Panc1 (cell line): ENCODE results near the gene ATP6V1C2.

Experiments used
- POLR2AphosphoS5 ChIP-seq: IDR thresholded peaks from 2 replicates; pipeline ENCODE4 v1.6.1; 2012; ENCODE audit warnings: mild to moderate bottlenecking, low read depth, low read length, moderate library complexity
- TF ChIP-seq, protein P1 (sequence below): fragments of 450-650 bp; IDR thresholded peaks from 2 replicates; pipeline ENCODE4 v1.5.1; 2017; ENCODE audit warnings: mild to moderate bottlenecking
- TF ChIP-seq, protein P2 (sequence below), 2 experiments: IDR thresholded peaks; 2 replicates each; pipeline ENCODE4 v1.6.1; 2011 to 2012; ENCODE audit warnings: low read depth in 2 of 2, control low read depth in 1 of 2, low read length in 1 of 2, mild to moderate bottlenecking in 1 of 2, moderate library complexity in 1 of 2; ENCODE audit not compliant: insufficient read depth in 1 of 2

DNA sequence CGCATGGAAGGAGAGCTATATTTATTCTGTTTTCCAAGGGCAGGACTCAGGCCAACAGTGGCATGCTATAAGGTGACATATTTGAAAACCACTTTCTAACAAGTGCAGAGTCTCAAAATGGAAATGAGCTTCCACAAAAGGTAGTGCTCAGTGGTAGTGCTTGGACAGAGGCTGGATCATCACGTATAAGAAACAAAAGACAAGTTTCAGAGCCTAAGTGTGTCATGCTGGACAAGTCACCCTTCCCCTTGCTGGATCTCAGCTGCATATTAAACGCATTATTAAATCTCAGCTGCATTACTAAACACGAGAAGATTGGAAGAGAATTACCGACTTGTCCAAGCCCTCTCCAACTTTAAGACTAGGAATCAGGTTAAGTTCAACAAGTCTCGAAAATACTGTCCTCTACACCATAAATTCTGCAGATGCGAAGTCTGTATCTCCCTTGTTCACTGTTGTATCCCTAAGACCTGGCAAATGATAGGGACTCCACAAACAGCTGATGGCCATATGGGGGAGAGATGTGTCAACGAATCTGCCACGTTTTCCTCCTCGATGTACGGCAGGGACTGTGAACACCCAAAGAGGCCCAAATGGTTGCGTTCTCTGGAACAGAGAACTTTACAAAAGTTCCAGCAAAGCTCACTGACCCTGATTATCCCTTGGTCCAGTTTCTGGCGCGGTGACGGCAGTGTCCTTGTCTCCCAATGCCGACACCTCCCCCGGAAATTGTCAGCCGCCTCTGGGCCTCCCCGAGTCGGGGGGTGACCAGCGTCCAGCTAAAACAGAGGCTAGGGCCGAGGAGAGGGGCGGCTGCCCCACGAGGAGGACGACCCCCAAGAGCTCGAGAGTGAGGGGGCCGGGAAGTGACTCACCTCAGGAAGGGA is 32.3 kb upstream of the ATP6V1C2 start:
- TF ChIP-seq, protein P1, sequence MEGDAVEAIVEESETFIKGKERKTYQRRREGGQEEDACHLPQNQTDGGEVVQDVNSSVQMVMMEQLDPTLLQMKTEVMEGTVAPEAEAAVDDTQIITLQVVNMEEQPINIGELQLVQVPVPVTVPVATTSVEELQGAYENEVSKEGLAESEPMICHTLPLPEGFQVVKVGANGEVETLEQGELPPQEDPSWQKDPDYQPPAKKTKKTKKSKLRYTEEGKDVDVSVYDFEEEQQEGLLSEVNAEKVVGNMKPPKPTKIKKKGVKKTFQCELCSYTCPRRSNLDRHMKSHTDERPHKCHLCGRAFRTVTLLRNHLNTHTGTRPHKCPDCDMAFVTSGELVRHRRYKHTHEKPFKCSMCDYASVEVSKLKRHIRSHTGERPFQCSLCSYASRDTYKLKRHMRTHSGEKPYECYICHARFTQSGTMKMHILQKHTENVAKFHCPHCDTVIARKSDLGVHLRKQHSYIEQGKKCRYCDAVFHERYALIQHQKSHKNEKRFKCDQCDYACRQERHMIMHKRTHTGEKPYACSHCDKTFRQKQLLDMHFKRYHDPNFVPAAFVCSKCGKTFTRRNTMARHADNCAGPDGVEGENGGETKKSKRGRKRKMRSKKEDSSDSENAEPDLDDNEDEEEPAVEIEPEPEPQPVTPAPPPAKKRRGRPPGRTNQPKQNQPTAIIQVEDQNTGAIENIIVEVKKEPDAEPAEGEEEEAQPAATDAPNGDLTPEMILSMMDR, result no peak
- no peak for TF ChIP-seq POLR2AphosphoS5
- TF ChIP-seq, protein P2, sequence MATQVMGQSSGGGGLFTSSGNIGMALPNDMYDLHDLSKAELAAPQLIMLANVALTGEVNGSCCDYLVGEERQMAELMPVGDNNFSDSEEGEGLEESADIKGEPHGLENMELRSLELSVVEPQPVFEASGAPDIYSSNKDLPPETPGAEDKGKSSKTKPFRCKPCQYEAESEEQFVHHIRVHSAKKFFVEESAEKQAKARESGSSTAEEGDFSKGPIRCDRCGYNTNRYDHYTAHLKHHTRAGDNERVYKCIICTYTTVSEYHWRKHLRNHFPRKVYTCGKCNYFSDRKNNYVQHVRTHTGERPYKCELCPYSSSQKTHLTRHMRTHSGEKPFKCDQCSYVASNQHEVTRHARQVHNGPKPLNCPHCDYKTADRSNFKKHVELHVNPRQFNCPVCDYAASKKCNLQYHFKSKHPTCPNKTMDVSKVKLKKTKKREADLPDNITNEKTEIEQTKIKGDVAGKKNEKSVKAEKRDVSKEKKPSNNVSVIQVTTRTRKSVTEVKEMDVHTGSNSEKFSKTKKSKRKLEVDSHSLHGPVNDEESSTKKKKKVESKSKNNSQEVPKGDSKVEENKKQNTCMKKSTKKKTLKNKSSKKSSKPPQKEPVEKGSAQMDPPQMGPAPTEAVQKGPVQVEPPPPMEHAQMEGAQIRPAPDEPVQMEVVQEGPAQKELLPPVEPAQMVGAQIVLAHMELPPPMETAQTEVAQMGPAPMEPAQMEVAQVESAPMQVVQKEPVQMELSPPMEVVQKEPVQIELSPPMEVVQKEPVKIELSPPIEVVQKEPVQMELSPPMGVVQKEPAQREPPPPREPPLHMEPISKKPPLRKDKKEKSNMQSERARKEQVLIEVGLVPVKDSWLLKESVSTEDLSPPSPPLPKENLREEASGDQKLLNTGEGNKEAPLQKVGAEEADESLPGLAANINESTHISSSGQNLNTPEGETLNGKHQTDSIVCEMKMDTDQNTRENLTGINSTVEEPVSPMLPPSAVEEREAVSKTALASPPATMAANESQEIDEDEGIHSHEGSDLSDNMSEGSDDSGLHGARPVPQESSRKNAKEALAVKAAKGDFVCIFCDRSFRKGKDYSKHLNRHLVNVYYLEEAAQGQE (IDR thresholded peaks at IDR 0.05; ENCODE audit: insufficient read depth in 1 of 2, low read depth in 2 of 2, low read length in 1 of 2), result no peak
